Fibroblast of skin of abdomen (primary cell): ENCODE results near the gene ELOF1. TPM values are rescaled to one million over a fixed set of nuclear protein-coding genes. Genes with fewer than 3 reads are reported as not detected.
"Not testable (repeated sequence)": the region's sequence is repeated elsewhere in the genome, so short reads cannot be mapped to it uniquely, and the experiment has no call there.

Source experiments
- DNase-seq: peaks from one replicate; pipeline ENCODE4 v3.0.0-alpha.2; 2013
- polyA plus RNA-seq, 2 experiments: library from polyadenylated mRNA; unstranded; fragments of 120-200 nt; gene quantifications; one replicate each; pipeline ENCODE4 v1.2.1, GENCODE V29; 2013; ENCODE audit not compliant: insufficient read length in 2 of 2

Gene ELOF1
- polyA plus RNA-seq (2013, experiment 1 of 2; ENCODE audit: insufficient read length): 70.5 TPM
- polyA plus RNA-seq (2013, experiment 2 of 2; ENCODE audit: insufficient read length): 67.4 TPM

GRCh38 chr19:11558881-11559828, at the start of gene ELOF1:
TSS of gene ELOF1 (minus strand) at chr19:11559230. CDS start at chr19:11554347, 4,883 bp downstream.
- peak; percentile 97 for DNase-seq

- DNase-seq: no peak
Measured at GRCh38 chr19:11606484-11606883, 47.5 kb upstream of the ELOF1 start.

- DNase-seq: not testable (repeated sequence)
Measured at GRCh38 chr19:11599704-11600103, 40.7 kb upstream of the ELOF1 start.

GRCh38 chr19:11598746-11599145, 39.7 kb upstream of the ELOF1 start:
- DNase-seq: no peak

- DNase-seq: no peak
Measured at GRCh38 chr19:11598103-11598483, 39.1 kb upstream of the ELOF1 start.

GRCh38 chr19:11597202-11598102, 38.4 kb upstream of the ELOF1 start, which contains the start of gene ZNF627:
TSS of gene ZNF627 (plus strand) at chr19:11597483. CDS start at chr19:11597628, 145 bp downstream.
- peak; percentile 98 for DNase-seq

- DNase-seq: no peak
Measured at GRCh38 chr19:11596156-11596555, 37.1 kb upstream of the ELOF1 start.

GRCh38 chr19:11594084-11594483, 35.1 kb upstream of the ELOF1 start:
- DNase-seq: no peak

- DNase-seq: no peak
Measured at GRCh38 chr19:11587975-11588631, 29.1 kb upstream of the ELOF1 start.

- peak; percentile 62 for DNase-seq
Measured at GRCh38 chr19:11587302-11587974, 28.4 kb upstream of the ELOF1 start.

GRCh38 chr19:11586331-11586730, 27.3 kb upstream of the ELOF1 start:
- DNase-seq: no peak

GRCh38 chr19:11581740-11582139, 22.7 kb upstream of the ELOF1 start:
- DNase-seq: no peak

- DNase-seq: no peak
Measured at GRCh38 chr19:11580116-11580515, 21.1 kb upstream of the ELOF1 start.

- peak; percentile 4 for DNase-seq
Measured at GRCh38 chr19:11578258-11579142, 19.5 kb upstream of the ELOF1 start.

GRCh38 chr19:11577451-11578257, 18.6 kb upstream of the ELOF1 start, which contains the start of gene ACP5:
TSS of gene ACP5 (minus strand) at chr19:11577645. CDS start at chr19:11577317, 328 bp downstream.
- DNase-seq: peak; percentile 9

GRCh38 chr19:11576227-11576626, 17.2 kb upstream of the ELOF1 start:
- no peak for DNase-seq

GRCh38 chr19:11574689-11575088, 15.7 kb upstream of the ELOF1 start:
- DNase-seq: no peak

GRCh38 chr19:11573763-11574162, 14.7 kb upstream of the ELOF1 start:
- DNase-seq: not testable (repeated sequence)

GRCh38 chr19:11573354-11573753, 14.3 kb upstream of the ELOF1 start:
- DNase-seq: not testable (repeated sequence)

GRCh38 chr19:11570039-11570462, 11.0 kb upstream of the ELOF1 start:
- no peak for DNase-seq
